Subcutaneous adipose tissue (tissue), 4 donors: ENCODE data around the gene SDR42E2. TPM values are rescaled to one million over a fixed set of nuclear protein-coding genes. Genes with fewer than 3 reads are reported as not detected.

Source experiments
- total RNA-seq, 4 donors: library from RNA; depleted of rRNA; stranded (reverse); fragments of >200 nt; gene quantifications; one replicate each; pipeline ENCODE4 v1.1.0, GENCODE V29; 2016
- TF ChIP-seq, protein P1 (sequence below): fragments of 450-650 bp; IDR thresholded peaks from one replicate; pipeline ENCODE4 v1.5.1; 2016; ENCODE audit warnings: low read depth, mild to moderate bottlenecking, control low read depth, antibody characterized with exemption, moderate library complexity

The SDR42E2 gene
- total RNA-seq, 4 donors from 2014 or later = 0.22 TPM; not detected in 3

DNA sequence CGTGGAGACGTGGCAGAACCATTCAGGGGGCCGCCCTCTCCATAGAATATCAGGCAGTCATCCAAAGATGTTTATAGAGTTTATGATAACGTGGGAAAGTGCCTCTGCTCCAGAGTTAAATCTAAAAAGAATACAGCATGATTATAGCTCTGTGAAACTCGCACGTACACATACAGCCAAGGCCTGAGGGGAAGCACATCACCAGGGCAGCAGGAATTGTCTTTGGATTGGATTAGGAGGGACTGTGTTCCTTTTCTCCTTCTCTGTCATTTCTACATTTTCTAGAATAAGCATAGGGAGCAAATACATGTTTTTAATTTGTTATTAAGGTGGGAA, 70.7 kb downstream of the SDR42E2 start:
- TF ChIP-seq, protein P1, sequence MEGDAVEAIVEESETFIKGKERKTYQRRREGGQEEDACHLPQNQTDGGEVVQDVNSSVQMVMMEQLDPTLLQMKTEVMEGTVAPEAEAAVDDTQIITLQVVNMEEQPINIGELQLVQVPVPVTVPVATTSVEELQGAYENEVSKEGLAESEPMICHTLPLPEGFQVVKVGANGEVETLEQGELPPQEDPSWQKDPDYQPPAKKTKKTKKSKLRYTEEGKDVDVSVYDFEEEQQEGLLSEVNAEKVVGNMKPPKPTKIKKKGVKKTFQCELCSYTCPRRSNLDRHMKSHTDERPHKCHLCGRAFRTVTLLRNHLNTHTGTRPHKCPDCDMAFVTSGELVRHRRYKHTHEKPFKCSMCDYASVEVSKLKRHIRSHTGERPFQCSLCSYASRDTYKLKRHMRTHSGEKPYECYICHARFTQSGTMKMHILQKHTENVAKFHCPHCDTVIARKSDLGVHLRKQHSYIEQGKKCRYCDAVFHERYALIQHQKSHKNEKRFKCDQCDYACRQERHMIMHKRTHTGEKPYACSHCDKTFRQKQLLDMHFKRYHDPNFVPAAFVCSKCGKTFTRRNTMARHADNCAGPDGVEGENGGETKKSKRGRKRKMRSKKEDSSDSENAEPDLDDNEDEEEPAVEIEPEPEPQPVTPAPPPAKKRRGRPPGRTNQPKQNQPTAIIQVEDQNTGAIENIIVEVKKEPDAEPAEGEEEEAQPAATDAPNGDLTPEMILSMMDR = no peak

DNA sequence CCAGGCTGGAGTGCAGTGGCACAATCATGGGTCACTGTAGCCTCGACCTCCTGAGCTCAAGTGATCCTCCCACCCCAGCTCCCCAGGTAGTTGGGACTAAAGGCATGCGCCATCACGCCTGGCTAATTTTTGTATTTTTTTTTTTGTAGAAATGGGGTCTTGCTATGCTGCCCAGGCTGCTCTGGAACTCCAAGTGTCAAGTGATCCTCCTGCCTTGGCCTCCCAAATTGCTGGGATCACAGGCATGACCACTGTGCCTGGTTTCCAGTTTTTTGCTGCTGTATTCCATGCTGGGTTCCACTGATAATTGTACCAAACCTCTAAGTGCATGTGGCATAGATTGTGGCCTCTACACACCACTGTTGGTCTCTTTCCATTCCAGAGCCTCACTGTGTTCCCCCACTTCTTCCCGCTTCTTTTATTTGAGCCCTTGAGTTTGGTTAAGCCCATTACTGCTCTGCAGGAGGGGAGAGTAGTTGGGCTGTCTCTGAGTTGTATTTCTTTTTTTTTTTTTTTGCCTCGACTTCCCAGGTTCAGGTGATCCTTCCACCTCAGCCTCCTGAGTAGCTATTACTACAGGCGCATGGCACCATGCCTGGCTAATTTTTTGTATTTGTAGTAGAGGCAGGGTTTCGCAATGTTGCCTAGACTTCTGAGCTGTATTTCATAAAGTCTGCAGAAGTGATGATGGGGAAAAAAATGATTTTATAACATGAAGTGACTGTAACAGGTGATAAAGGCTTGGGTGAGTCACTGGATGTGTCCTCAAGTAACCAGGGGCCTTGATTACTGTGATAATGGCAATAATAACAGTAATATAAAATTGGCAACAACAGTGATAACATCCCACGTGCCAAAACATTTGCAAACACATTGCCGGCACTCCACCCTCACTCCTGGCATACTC, 73.8 kb downstream of the SDR42E2 start:
- TF ChIP-seq, protein P1 = no peak

DNA sequence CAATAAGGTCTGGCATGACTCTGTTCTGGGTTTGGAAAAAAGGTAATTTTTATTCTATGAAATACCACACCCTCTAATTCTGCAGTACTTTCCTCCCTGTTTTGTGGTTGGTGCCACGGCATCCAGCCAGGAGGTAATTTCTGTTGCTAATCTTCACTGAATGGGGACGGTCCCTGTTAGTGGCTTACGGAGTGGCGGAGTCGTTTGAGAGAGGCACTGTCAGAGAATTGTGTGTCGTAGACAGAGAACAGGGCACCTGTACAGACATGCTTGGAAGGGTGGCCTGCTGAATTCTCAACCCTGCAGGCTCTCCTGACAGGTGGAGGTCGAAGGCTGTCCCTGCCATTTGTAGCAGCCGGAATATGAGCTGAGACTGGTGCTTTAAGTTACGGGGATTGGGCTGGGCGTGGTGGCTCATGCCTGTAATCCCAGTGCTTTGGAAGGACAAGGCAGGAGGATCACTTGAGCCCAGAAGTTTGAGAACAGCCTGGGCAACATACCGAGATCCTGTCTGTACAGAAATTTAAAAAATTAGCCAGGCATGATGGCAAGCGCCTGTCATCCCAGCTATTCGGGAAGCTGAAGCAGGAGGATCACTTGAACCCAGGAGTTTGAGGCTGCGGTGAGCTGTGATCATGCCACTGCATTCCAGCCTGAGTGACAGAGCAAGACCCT, 77.0 kb downstream of the SDR42E2 start:
- TF ChIP-seq, protein P1 = no peak

DNA sequence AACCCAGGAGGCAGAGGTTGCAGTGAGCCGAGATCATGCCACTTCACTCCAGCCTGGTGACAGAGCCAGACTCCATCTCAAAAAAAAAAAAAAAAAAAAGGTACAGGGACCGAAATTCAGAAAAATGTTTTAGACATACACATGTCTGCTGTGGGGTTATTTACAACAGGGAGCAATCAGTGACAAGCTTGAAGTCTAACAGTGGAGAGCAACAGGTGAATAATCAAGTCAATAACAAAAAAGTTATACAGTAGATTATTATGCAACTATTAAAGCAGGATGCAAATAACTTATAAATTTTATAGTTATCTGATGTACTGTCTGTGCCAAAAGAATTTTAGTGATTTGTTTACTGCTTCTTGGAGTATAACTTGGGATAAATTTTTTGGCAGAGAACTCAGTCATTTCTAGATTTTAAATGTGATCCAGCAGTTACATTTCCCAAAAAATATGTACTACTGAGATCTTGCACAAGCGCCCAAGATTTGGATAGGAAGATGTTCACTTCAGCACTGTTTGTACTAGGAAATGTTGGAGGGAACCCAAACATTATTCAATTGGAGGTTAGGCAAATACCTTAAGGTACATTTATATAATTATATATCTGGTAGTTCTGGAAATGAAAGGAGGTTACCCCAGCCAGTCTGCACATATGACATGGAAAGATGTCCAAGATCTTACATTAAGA, 77.9 kb downstream of the SDR42E2 start:
- TF ChIP-seq, protein P1 = no peak

Other genes with a start within 250 kb of the SDR42E2 start
- gene UQCRC2, start 209.1 kb upstream of the SDR42E2 start, total RNA-seq = 100 to 1,000 TPM; 139 to 149 (median 144) TPM
- not detected for gene PDZD9, start 161.4 kb upstream of the SDR42E2 start, total RNA-seq
- 10 to 100 TPM; 15.3 to 33.4 (median 23.8) TPM for gene MOSMO, start 154.4 kb upstream of the SDR42E2 start, total RNA-seq
- not detected for gene VWA3A, start 70.0 kb upstream of the SDR42E2 start, total RNA-seq
- 10 to 100 TPM; 24.6 to 55.6 (median 35.7) TPM for gene EEF2K, start 43.8 kb downstream of the SDR42E2 start, total RNA-seq
- 10 to 100 TPM; 29.2 to 48.4 (median 40.5) TPM for gene POLR3E, start 134.9 kb downstream of the SDR42E2 start, total RNA-seq
- gene CDR2, start 212.1 kb downstream of the SDR42E2 start, total RNA-seq = 10 to 100 TPM; 15.0 to 28.2 (median 16.0) TPM